Hepatocyte (in vitro differentiated cells): Measurements from ENCODE around the gene DISC1. TPM values are rescaled to one million over a fixed set of nuclear protein-coding genes. Genes with fewer than 3 reads are reported as not detected.
"Not testable (repeated sequence)": the region's sequence is repeated elsewhere in the genome, so short reads cannot be mapped to it uniquely, and the experiment has no call there.

ENCODE experiments used
- DNase-seq: peaks from one replicate; pipeline ENCODE4 v3.0.0-alpha.2; 2016; ENCODE audit warnings: low spot score
- H2AFZ ChIP-seq: fragments of 200-600 bp; sonication (generic); 2 replicates; pipeline ENCODE4 v1.6.0; 2016; ENCODE audit warnings: antibody characterized with exemption, mild to moderate bottlenecking
- H3K27ac ChIP-seq: fragments of 200-600 bp; sonication (generic); 2 replicates; pipeline ENCODE4 v1.5.1; 2016; ENCODE audit warnings: mild to moderate bottlenecking
- H3K27me3 ChIP-seq: fragments of 200-600 bp; sonication (generic); 2 replicates; pipeline ENCODE4 v1.6.1; 2016
- H3K36me3 ChIP-seq: fragments of 200-600 bp; sonication (generic); replicated peaks from 2 replicates; pipeline ENCODE4 v1.5.1; 2016; ENCODE audit warnings: low read depth; ENCODE audit not compliant: insufficient read depth
- H3K4me1 ChIP-seq: fragments of 200-600 bp; sonication (generic); 2 replicates; pipeline ENCODE4 v1.5.1; 2016; ENCODE audit warnings: mild to moderate bottlenecking, moderate library complexity; ENCODE audit not compliant: insufficient read depth
- H3K4me2 ChIP-seq: fragments of 200-600 bp; sonication (generic); 2 replicates; pipeline ENCODE4 v1.6.0; 2016
- H3K4me3 ChIP-seq: fragments of 200-600 bp; sonication (generic); 2 replicates; pipeline ENCODE4 v1.5.1; 2016; ENCODE audit warnings: mild to moderate bottlenecking
- H3K79me2 ChIP-seq: fragments of 200-600 bp; sonication (generic); 2 replicates; pipeline ENCODE4 v1.6.0; 2017; ENCODE audit warnings: mild to moderate bottlenecking
- H3K9me2 ChIP-seq: fragments of 200-600 bp; sonication (generic); replicated peaks from 2 replicates; pipeline ENCODE4 v1.6.0; 2017; ENCODE audit warnings: mild to moderate bottlenecking; ENCODE audit not compliant: insufficient read depth
- H3K9me3 ChIP-seq: fragments of 200-600 bp; sonication (generic); 2 replicates; pipeline ENCODE4 v1.5.1; 2016; ENCODE audit warnings: low read depth, mild to moderate bottlenecking
- H4K20me1 ChIP-seq: fragments of 200-600 bp; sonication (generic); 2 replicates; pipeline ENCODE4 v1.6.0; 2016; ENCODE audit warnings: mild to moderate bottlenecking; ENCODE audit not compliant: insufficient read depth, poor library complexity, severe bottlenecking
- EZH2 ChIP-seq: fragments of 200-600 bp; sonication (generic); IDR thresholded peaks from 2 replicates; pipeline ENCODE4 v1.6.1; 2016; ENCODE audit warnings: antibody characterized with exemption, mild to moderate bottlenecking, borderline replicate concordance
- EZH2phosphoT487 ChIP-seq: fragments of 200-600 bp; sonication (generic); IDR thresholded peaks from one replicate; pipeline ENCODE4 v1.6.1; 2018; ENCODE audit warnings: antibody characterized with exemption, mild to moderate bottlenecking, low read depth, moderate library complexity; ENCODE audit not compliant: unreplicated experiment, severe bottlenecking
- WGBS: methylation state at CpG from one replicate; pipeline ENCODE4 v1.1.6; 2016; ENCODE audit warnings: low lambda C conversion rate; ENCODE audit errors: missing lambda C conversion rate; 5-methylcytosine and 5-hydroxymethylcytosine counted together
- polyA plus RNA-seq: library from polyadenylated mRNA; unstranded; fragments of >200 nt; fragmentation: Nextera tagmentation; extraction: Ambion mirVana; gene quantifications from 2 replicates; pipeline ENCODE4 v1.2.1, GENCODE V29; 2016
- total RNA-seq: library from RNA; depleted of rRNA; stranded (reverse); fragments of >200 nt; gene quantifications from 2 replicates; pipeline ENCODE4 v1.2.3, GENCODE V29; 2014
- TF ChIP-seq, protein P1 (sequence below): fragments of 200-600 bp; sonication (generic); IDR thresholded peaks from 2 replicates; pipeline ENCODE4 v1.5.1; 2016; ENCODE audit warnings: antibody characterized with exemption, mild to moderate bottlenecking; ENCODE audit not compliant: poor library complexity

DISC1 gene
- total and polyA plus RNA-seq, 2 experiments from 2014 or later: 3.0 to 4.7 TPM

- 48% methylated on average over 7 of the region's 7 CpGs for WGBS
- Histone ChIP-seq H3K27me3 (peaks cover 4% of the 10 kb centered on the region), H3K4me3 (no peak overlapping the region), H3K9me2 (no peaks in the 10 kb centered on the region), H3K4me2 (no peak overlapping the region), H3K9me3 (no peaks in the 10 kb centered on the region), H2AFZ (no peak overlapping the region), H3K27ac (no peak overlapping the region), H3K79me2 (no peaks in the 10 kb centered on the region), H3K4me1 (no peaks in the 10 kb centered on the region), H4K20me1 (no peaks in the 10 kb centered on the region), H3K36me3 (no peaks in the 10 kb centered on the region)
- DNase-seq: no peak
- TF ChIP-seq EZH2phosphoT487 (no peak), EZH2 (no peak)
- TF ChIP-seq, protein P1, sequence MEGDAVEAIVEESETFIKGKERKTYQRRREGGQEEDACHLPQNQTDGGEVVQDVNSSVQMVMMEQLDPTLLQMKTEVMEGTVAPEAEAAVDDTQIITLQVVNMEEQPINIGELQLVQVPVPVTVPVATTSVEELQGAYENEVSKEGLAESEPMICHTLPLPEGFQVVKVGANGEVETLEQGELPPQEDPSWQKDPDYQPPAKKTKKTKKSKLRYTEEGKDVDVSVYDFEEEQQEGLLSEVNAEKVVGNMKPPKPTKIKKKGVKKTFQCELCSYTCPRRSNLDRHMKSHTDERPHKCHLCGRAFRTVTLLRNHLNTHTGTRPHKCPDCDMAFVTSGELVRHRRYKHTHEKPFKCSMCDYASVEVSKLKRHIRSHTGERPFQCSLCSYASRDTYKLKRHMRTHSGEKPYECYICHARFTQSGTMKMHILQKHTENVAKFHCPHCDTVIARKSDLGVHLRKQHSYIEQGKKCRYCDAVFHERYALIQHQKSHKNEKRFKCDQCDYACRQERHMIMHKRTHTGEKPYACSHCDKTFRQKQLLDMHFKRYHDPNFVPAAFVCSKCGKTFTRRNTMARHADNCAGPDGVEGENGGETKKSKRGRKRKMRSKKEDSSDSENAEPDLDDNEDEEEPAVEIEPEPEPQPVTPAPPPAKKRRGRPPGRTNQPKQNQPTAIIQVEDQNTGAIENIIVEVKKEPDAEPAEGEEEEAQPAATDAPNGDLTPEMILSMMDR: no peak
These were observed 7.9 kb upstream of the DISC1 start for GRCh38 chr1:231618609-231619256.

- H3K27me3 ChIP-seq: peaks cover 4% of the 10 kb centered on the region
- no peak overlapping the region for H2AFZ ChIP-seq
- no peak overlapping the region for H3K27ac ChIP-seq
- H3K9me2 ChIP-seq: no peaks in the 10 kb centered on the region
- no peaks in the 10 kb centered on the region for H3K4me1 ChIP-seq
- TF ChIP-seq EZH2phosphoT487: no peak
- TF ChIP-seq, protein P1: no peak
- TF ChIP-seq EZH2: no peak
- no peak for DNase-seq
- H3K4me3 ChIP-seq: no peak overlapping the region
- no peaks in the 10 kb centered on the region for H3K9me3 ChIP-seq
- no peaks in the 10 kb centered on the region for H3K36me3 ChIP-seq
- H3K4me2 ChIP-seq: no peak overlapping the region
- no peaks in the 10 kb centered on the region for H4K20me1 ChIP-seq
- H3K79me2 ChIP-seq: no peaks in the 10 kb centered on the region
These were observed 7.3 kb upstream of the DISC1 start for GRCh38 chr1:231619257-231619634.

- not testable (repeated sequence) for H4K20me1 ChIP-seq, H3K27ac ChIP-seq, H3K4me2 ChIP-seq, H3K9me2 ChIP-seq, DNase-seq, H2AFZ ChIP-seq, H3K4me3 ChIP-seq, H3K36me3 ChIP-seq, H3K9me3 ChIP-seq, H3K27me3 ChIP-seq, H3K79me2 ChIP-seq
- WGBS: 96% methylated on average over 4 of the region's 4 CpGs
- peaks cover 15% of the 10 kb centered on the region for H3K4me1 ChIP-seq
These were observed 1.5 kb upstream of the DISC1 start for GRCh38 chr1:231625042-231625441.

GRCh38 chr1:231625975-231626534 lies 535 bp upstream of the DISC1 start:
- peak overlapping the region; percentile 100 for H3K4me2 ChIP-seq
- peaks cover 4% of the 10 kb centered on the region for H3K27me3 ChIP-seq
- no peaks in the 10 kb centered on the region for H3K36me3 ChIP-seq
- H3K9me3 ChIP-seq: no peaks in the 10 kb centered on the region
- 37% methylated on average over 6 of the region's 7 CpGs for WGBS
- H3K27ac ChIP-seq: peak overlapping the region; percentile 21
- no peak overlapping the region for H3K4me3 ChIP-seq
- no peaks in the 10 kb centered on the region for H3K79me2 ChIP-seq
- peaks cover 15% of the 10 kb centered on the region for H3K4me1 ChIP-seq
- DNase-seq: no peak
- H2AFZ ChIP-seq: no peak overlapping the region
- H4K20me1 ChIP-seq: no peaks in the 10 kb centered on the region
- no peak for TF ChIP-seq EZH2
- no peak for TF ChIP-seq EZH2phosphoT487
- TF ChIP-seq, protein P1: no peak
- no peaks in the 10 kb centered on the region for H3K9me2 ChIP-seq
